Measurements from ENCODE around the gene TBC1D22A.

The TBC1D22A gene

GRCh38 chr22:47012589-47013370 lies 250.3 kb downstream of the TBC1D22A start:
- intact Hi-C loops (cut with DNase I): no loop called here
- peak in 1 of 42 donors; percentile 18 for DNase-seq

GRCh38 chr22:47013861-47014635 lies 251.6 kb downstream of the TBC1D22A start:
- DNase-seq: peak in 4 of 42 donors; percentile 9 to 37 (median 18)
- intact Hi-C loops (cut with DNase I): no loop called here

- intact Hi-C loops (cut with DNase I): no loop called here
- DNase-seq: peak in 4 of 42 donors; percentile 6 to 34 (median 15)
Measured at GRCh38 chr22:47014636-47015345, 252.3 kb downstream of the TBC1D22A start.

- intact Hi-C loops (cut with DNase I): no loop called here
- DNase-seq: peak in 3 of 42 donors; percentile 5 to 17 (median 12)
Measured at GRCh38 chr22:47015589-47016178, 253.2 kb downstream of the TBC1D22A start.

- peak in 3 of 42 donors; percentile 10 to 21 (median 13) for DNase-seq
- intact Hi-C loops (cut with DNase I): no loop called here
Measured at GRCh38 chr22:47016631-47017030, 254.2 kb downstream of the TBC1D22A start.

GRCh38 chr22:47017245-47017644 lies 254.8 kb downstream of the TBC1D22A start:
- DNase-seq: peak in 3 of 42 donors; percentile 9 to 23 (median 11)
- intact Hi-C loops (cut with DNase I): no loop called here

GRCh38 chr22:47018010-47018910 lies 255.8 kb downstream of the TBC1D22A start:
- intact Hi-C loops (cut with DNase I): no loop called here
- peak in 5 of 42 donors; percentile 3 to 36 (median 20) for DNase-seq

- peak in 5 of 42 donors; percentile 9 to 38 (median 13) for DNase-seq
- intact Hi-C loops (cut with DNase I): no loop called here
Measured at GRCh38 chr22:47019012-47019790, 256.8 kb downstream of the TBC1D22A start.

- intact Hi-C loops (cut with DNase I): no loop called here
- peak in 2 of 42 donors; percentile 8 to 10 for DNase-seq
Measured at GRCh38 chr22:47020166-47020565, 257.7 kb downstream of the TBC1D22A start.

- DNase-seq: peak in 5 of 42 donors; percentile 11 to 38 (median 26)
- intact Hi-C loops (cut with DNase I): no loop called here
Measured at GRCh38 chr22:47021371-47022074, 259.1 kb downstream of the TBC1D22A start.

- DNase-seq: peak in 7 of 42 donors; percentile 10 to 53 (median 41)
- intact Hi-C loops (cut with DNase I): no loop called here
Measured at GRCh38 chr22:47022075-47022473, 259.6 kb downstream of the TBC1D22A start.

- intact Hi-C loops (cut with DNase I): no loop called here
- DNase-seq: peak in 1 of 42 donors; percentile 15
Measured at GRCh38 chr22:47022475-47022874, 260.0 kb downstream of the TBC1D22A start.

GRCh38 chr22:47023871-47024270 lies 261.4 kb downstream of the TBC1D22A start:
- intact Hi-C loops (cut with DNase I): no loop called here
- DNase-seq: peak in 3 of 42 donors; percentile 4 to 28 (median 9)

- DNase-seq: peak in 3 of 42 donors; percentile 3 to 40 (median 15)
- intact Hi-C loops (cut with DNase I): no loop called here
Measured at GRCh38 chr22:47027766-47028165, 265.3 kb downstream of the TBC1D22A start.

- intact Hi-C loops (cut with DNase I): no loop called here
- DNase-seq: peak in 6 of 42 donors; percentile 3 to 40 (median 11)
Measured at GRCh38 chr22:47029244-47030074, 267.0 kb downstream of the TBC1D22A start.

All from head of caudate nucleus (tissue), 42 donors.